Lower leg skin (tissue), 4 donors: ENCODE data around the gene RNF144A. TPM values are rescaled to one million over a fixed set of nuclear protein-coding genes. Genes with fewer than 3 reads are reported as not detected.

Experiments
- DNase-seq, 2 donors: peaks; one replicate each; pipeline ENCODE4 v3.0.0-alpha.2; 2019; ENCODE audit warnings: low spot score in 2 of 2
- H3K4me3 ChIP-seq: fragments of 200-600 bp; sonication (generic); 2 replicates; pipeline ENCODE4 v1.5.1; 2017; ENCODE audit warnings: mild to moderate bottlenecking, low read depth; ENCODE audit not compliant: poor library complexity, severe bottlenecking
- POLR2A ChIP-seq, 2 donors: fragments of 450-650 bp; IDR thresholded peaks; one replicate each; pipeline ENCODE4 v1.6.1; 2016 to 2017; ENCODE audit warnings: antibody characterized with exemption in 2 of 2, mild to moderate bottlenecking in 1 of 2, moderate library complexity in 1 of 2
- WGBS, 2 donors: methylation state at CpG; one replicate each; pipeline ENCODE4 v1.1.5; 2018; 5-methylcytosine and 5-hydroxymethylcytosine counted together
- intact Hi-C: fragments of 100-400 bp; cut with DNase I; formaldehyde crosslinking; loops from one replicate; pipeline ENCODE4 v1.15.0; 2023; ENCODE audit warnings: low total_unique reads
- total RNA-seq, 4 donors: library from RNA; depleted of rRNA; stranded (reverse); fragments of >200 nt; gene quantifications; one replicate each; pipeline ENCODE4 v1.1.0, GENCODE V29; 2016
- TF ChIP-seq, protein P1 (sequence below), 3 donors: fragments of 450-650 bp; IDR thresholded peaks; one replicate each; pipeline ENCODE4 v1.5.1; 2016; ENCODE audit warnings: antibody characterized with exemption in 3 of 3, mild to moderate bottlenecking in 3 of 3, moderate library complexity in 2 of 3

The RNF144A gene
- total RNA-seq, 4 donors from 2014 or later, result 5.2 to 10.9 (median 7.6) TPM

DNA sequence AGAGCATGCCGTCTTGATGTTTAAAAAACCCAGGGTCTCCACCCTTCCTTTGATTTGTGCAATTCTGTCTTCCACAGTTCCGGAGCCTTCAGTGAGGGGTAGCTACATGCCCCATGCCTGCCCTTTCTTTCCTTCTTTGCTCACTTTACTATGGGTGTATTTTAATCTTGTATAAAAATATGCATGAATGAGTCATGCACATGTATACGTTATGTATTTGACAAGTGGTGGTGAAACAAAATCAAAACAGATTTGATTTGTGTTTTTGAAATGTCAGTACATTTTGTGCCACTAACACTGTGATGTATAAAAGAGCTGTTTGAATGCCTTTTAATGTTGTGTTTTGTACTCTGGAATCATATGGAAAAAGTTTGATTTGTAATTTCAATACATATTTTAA, 126.5 kb downstream of the RNF144A start:
- H3K4me3 ChIP-seq, result no peak overlapping the region
- DNase-seq, result no peak
- TF ChIP-seq, protein P1, sequence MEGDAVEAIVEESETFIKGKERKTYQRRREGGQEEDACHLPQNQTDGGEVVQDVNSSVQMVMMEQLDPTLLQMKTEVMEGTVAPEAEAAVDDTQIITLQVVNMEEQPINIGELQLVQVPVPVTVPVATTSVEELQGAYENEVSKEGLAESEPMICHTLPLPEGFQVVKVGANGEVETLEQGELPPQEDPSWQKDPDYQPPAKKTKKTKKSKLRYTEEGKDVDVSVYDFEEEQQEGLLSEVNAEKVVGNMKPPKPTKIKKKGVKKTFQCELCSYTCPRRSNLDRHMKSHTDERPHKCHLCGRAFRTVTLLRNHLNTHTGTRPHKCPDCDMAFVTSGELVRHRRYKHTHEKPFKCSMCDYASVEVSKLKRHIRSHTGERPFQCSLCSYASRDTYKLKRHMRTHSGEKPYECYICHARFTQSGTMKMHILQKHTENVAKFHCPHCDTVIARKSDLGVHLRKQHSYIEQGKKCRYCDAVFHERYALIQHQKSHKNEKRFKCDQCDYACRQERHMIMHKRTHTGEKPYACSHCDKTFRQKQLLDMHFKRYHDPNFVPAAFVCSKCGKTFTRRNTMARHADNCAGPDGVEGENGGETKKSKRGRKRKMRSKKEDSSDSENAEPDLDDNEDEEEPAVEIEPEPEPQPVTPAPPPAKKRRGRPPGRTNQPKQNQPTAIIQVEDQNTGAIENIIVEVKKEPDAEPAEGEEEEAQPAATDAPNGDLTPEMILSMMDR (IDR thresholded peaks at IDR 0.05), result no peak
- TF ChIP-seq POLR2A (IDR thresholded peaks at IDR 0.05), result no peak
- intact Hi-C loops, result loop anchor here (5.0 kb wide), 1 partner anchor 146 kb away; no protein-coding TSS in a partner anchor
- 64 to 68% methylated on average over 3 of the region's 3 CpGs for WGBS, 2 donors

DNA sequence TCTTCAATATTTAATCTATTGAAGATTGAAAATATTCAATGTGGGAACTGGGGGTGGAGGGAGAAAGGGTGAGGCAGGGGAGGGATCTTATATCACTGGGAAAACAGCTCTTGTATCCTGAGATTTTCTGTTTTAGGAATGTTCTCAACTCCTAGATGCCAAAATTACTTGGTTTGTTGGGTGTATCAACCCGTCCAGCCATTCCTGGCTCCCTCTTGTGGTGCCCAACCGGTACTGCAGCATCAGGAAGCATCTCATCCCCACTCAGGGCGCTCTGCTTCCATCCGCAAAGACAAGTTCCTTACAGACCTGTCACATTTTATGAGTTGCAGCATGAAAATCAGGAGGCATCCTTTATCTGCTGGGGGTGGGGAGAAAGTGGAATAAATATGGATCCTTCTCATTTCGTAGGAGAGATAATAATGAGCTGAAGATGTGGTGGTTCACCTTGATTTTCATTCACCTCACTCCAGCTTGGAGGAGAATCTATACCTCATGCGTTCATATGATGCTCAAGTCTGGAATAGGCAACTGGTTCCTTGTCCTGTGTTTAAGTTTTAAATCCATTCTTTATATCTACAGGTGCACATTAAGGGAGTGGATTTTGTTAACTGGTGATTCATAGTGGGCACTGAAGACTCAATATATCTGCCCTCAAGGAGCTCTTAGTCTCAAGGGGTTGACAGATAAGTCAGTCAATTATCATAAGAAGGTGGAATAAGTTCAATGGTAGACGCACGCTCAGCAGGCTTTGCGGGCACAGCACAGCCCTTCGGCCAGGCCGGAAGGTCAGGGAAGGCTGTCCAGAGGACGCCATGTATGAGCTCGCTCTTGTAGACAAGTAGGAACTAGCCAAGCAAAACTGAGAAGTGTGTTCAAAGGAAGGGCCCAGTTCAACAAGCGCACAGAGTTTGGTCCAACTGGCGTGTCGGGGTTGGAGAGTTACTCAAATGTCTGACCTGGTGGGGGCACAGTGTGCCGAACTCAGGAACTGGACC, 127.3 kb downstream of the RNF144A start:
- intact Hi-C loops, result loop anchor here (5.0 kb wide), 1 partner anchor 147 kb away; no protein-coding TSS in a partner anchor
- 79 to 82% methylated on average over 17 of the region's 17 CpGs for WGBS, 2 donors
- TF ChIP-seq, protein P1 (IDR thresholded peaks at IDR 0.05), result peak in 1 of 3 donors; percentile 87
- no peak for TF ChIP-seq POLR2A (IDR thresholded peaks at IDR 0.05)

DNA sequence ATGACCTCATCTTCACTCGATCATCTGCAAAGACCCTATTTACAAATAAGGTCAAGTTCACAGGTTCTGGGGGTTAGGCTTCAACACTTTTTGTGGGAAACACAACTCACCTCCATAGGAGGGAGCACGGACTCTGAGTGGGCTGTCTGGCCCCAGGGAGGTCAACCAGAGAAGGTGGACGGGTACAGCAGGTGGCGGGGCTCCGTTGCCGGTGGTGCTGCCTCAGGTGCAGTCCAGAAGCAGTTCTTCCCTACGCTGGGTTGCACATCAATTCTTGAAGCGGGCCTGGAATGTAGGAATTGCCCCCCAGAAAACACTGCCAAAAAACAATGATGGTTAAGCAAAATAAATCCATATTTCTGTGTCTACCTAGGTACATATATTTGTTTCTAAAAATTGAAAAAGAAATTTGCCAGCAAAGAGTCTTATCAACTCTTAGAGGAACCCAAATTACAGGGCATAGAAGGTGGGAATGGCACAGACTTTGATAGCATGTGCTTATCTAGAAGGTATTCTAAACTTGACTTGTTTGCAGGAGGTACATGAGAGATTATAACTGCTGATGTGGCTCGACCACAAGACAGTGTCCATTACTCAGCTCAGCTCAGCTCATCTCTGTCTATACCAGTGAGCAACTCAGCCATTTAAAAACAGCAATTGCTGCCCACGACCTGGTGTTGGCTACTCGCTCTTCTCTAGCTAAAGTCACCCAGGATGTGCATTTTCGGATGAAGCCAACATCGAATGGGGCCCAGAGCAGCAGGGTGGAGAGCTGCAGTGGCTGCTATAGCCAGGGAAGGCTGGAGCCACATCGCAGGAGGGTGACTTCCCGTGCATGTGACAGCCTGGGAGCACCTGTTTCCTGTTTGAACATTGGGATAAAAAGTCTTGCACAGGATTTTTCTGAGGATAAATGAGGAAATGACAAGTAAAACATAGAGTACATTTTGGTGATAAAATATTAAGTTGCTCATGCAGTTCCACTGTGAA, 128.7 kb downstream of the RNF144A start:
- no peak overlapping the region for H3K4me3 ChIP-seq
- peak in 1 of 2 donors; percentile 79 for DNase-seq
- WGBS, 2 donors, result 87 to 91% methylated on average over 15 of the region's 15 CpGs
- intact Hi-C loops, result no loop called here
- TF ChIP-seq, protein P1 (IDR thresholded peaks at IDR 0.05), result no peak
- no peak for TF ChIP-seq POLR2A (IDR thresholded peaks at IDR 0.05)

More for the DNA sequence above, 127.3 kb downstream of the RNF144A start:
- DNase-seq, result peak; percentile 63 to 93
- H3K4me3 ChIP-seq, result no peak overlapping the region

DNA sequence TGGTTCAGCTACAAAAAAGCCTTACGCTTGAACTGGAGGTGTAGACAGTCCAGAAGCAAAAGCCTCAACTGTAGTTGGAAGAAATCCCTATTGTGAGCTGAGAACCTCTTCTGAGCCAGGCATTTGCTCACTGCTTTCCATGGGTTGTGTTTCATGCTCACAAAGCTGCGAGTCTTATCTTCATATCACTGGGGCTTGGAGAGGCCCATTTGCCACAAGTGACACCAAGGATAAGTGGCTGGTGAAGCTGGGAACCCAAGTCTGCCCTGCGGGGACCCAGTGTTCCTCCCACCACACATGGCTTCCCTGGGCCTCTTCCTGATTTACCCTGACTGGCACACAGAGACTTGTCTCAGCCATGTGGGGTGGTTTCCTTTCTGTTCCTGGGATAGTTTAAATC, 130.4 kb downstream of the RNF144A start:
- H3K4me3 ChIP-seq, result no peak overlapping the region
- intact Hi-C loops, result no loop called here
- TF ChIP-seq, protein P1 (IDR thresholded peaks at IDR 0.05), result no peak
- no peak for TF ChIP-seq POLR2A (IDR thresholded peaks at IDR 0.05)
- 67 to 82% methylated on average over 3 of the region's 3 CpGs for whole genome bisulfite sequencing, 2 donors
- DNase-seq, result peak in 1 of 2 donors; percentile 76

DNA sequence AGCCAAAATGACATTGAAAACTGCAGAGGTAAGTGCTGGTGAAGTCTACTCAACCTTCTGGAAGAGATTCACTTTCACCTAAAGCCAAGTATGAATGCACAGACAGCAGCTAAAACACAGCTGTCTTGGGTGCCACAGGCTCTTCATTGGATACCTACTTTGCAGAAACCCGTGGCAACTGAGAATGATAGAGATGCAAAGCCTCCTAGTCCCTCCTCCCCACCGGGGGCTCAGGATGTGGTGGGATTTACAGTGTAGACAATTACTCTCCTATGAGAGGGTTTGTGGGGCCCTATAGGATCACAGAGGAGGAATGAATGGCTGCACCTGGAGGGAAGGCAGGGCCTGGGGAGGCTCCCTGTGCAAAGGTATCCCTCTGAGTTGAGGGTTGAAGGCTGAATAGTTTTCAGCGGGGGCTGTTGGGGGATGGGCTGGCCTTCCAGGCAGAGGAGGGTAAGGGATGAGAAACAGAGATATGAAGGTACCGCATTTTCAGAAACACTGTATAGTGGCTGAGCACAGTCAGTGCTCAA, 131.6 kb downstream of the RNF144A start:
- WGBS, 2 donors, result 87 to 91% methylated on average over 4 of the region's 4 CpGs
- DNase-seq, result peak in 1 of 2 donors; percentile 46
- no peak overlapping the region for H3K4me3 ChIP-seq
- no peak for TF ChIP-seq POLR2A (IDR thresholded peaks at IDR 0.05)
- TF ChIP-seq, protein P1 (IDR thresholded peaks at IDR 0.05), result no peak
- intact Hi-C loops, result no loop called here
